ENCODE measurements around the gene TMEM25.
A peak's percentile ranks its signal among the peaks of the same experiment; 100 is the strongest.
"Not testable (repeated sequence)": the region's sequence is repeated elsewhere in the genome, so short reads cannot be mapped to it uniquely, and the experiment has no call there.

TMEM25 gene

DNA sequence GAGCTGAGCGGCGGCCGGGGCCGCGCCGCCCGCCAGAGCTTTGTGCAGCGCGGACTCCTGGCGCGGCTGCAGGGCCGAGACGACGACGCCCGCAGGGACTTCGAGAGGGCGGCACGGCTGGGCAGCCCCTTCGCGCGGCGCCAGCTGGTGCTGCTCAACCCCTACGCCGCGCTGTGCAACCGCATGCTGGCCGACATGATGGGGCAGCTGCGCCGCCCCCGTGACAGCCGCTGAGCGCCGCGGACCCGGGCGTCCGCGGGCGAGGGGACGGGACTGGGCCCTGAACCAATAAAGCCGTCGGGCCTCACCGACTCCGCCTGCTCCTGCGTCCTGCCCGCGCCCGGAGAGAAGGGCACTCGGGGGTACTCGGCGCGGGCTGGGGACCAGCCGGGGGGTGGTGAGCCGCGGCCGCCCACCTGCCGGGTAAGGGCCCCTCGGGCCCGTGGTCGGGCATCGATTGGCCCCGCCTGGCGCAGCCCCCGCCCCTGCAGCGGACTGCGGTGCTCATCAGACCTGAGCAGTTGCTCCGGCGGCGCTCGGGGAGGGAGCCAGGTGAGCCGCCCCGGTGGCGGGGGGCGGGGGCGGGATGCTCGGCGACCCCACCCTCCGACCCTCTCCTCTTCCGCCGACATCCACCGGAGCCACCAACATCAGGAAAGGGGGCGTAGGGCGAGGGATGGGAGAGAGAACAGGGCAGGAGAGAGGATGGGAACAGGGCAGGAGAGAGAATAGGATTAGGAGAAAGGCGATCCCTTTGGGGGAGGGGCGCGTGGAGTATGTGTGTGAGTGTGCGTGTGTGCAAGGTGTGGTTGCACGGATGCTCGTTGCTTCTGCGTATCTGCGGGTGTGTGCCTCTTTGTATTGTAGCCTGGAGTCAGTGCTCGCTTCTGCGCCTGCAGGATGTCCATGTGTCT lies at the start of gene TMEM25:
Gene TMEM25, plus strand, starts transcription at position 510 of the 914 bp plus-strand sequence. CDS start 610 bp downstream, outside the sequence.
- Histone ChIP-seq H3K4me3 (ENCODE audit: low read length) (peak within 1 kb of the TSS; percentile 70), H3K36me3 (ENCODE audit: control insufficient read depth, insufficient read depth, low read length) (no peaks in the 10 kb centered on the region), H3K27me3 (ENCODE audit: control insufficient read depth, insufficient read depth, low read length) (no peaks in the 10 kb centered on the region), H3K27ac (ENCODE audit: low read depth, low read length) (peak within 1 kb of the TSS; percentile 64), H3K9ac (ENCODE audit: low read length) (peak within 1 kb of the TSS; percentile 46), H3K4me1 (ENCODE audit: control insufficient read depth, insufficient read depth, low read length) (peaks cover 8% of the 10 kb centered on the region)

DNA sequence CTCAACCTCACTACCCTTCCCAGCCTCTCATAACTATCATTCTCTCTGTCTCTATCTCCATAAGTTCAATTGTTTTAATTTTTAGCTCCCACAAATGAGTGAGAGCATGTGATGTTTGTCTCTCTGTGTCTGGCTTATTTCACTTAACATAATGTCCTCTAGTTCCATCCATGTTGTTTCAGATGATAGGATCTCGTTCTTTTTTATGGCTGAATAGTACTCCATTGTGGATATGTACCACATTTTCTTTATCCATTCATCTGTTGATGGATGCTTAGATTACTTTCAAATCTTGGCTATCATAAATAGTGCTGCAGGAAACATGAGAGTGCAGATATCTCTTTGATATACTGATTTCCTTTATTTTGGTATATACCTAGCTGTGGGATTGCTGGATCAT lies 49.8 kb upstream of the TMEM25 start:
- H3K9ac ChIP-seq (ENCODE audit: low read length); H3K27ac ChIP-seq (ENCODE audit: low read depth, low read length); H3K4me3 ChIP-seq (ENCODE audit: low read length); H3K27me3 ChIP-seq (ENCODE audit: control insufficient read depth, insufficient read depth, low read length); H3K4me1 ChIP-seq (ENCODE audit: control insufficient read depth, insufficient read depth, low read length): not testable (repeated sequence)
- peaks cover 36% of the 10 kb centered on the region for H3K36me3 ChIP-seq (ENCODE audit: control insufficient read depth, insufficient read depth, low read length)

GRCh38 chr11:118484405-118484804 lies 46.6 kb upstream of the TMEM25 start:
- no peak overlapping the region for H3K9ac ChIP-seq (ENCODE audit: low read length)
- H3K36me3 ChIP-seq (ENCODE audit: control insufficient read depth, insufficient read depth, low read length) = peaks cover 26% of the 10 kb centered on the region
- no peak overlapping the region for H3K27ac ChIP-seq (ENCODE audit: low read depth, low read length)
- no peaks in the 10 kb centered on the region for H3K4me1 ChIP-seq (ENCODE audit: control insufficient read depth, insufficient read depth, low read length)
- no peaks in the 10 kb centered on the region for H3K27me3 ChIP-seq (ENCODE audit: control insufficient read depth, insufficient read depth, low read length)
- no peak overlapping the region for H3K4me3 ChIP-seq (ENCODE audit: low read length)

DNA sequence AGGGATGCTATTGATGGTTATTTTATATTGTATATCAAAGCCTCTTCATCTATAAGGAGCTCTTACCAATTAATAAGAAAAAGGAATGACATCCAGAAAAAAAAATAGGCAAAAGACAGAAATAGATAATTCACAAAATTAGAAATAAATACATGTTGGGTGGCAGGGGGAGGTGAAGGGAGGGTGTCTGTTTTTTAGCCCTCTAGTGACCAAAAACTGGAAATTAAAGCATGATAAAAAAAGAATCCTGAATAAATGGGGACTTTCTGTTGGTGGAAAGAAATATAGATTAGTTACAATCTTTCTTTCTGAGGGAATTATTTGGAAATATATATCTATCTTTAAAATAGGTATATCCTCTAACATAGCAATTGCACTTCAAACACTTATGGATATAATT lies 45.7 kb upstream of the TMEM25 start:
- Histone ChIP-seq H3K4me1 (ENCODE audit: control insufficient read depth, insufficient read depth, low read length) (no peaks in the 10 kb centered on the region), H3K27me3 (ENCODE audit: control insufficient read depth, insufficient read depth, low read length) (no peaks in the 10 kb centered on the region), H3K36me3 (ENCODE audit: control insufficient read depth, insufficient read depth, low read length) (peaks cover 31% of the 10 kb centered on the region), H3K4me3 (ENCODE audit: low read length) (no peak overlapping the region), H3K27ac (ENCODE audit: low read depth, low read length) (no peak overlapping the region), H3K9ac (ENCODE audit: low read length) (no peak overlapping the region)

GRCh38 chr11:118488480-118489109 lies 42.4 kb upstream of the TMEM25 start:
- no peak overlapping the region for H3K27ac ChIP-seq (ENCODE audit: low read depth, low read length)
- H3K4me3 ChIP-seq (ENCODE audit: low read length) = no peak overlapping the region
- H3K4me1 ChIP-seq (ENCODE audit: control insufficient read depth, insufficient read depth, low read length) = no peaks in the 10 kb centered on the region
- no peaks in the 10 kb centered on the region for H3K27me3 ChIP-seq (ENCODE audit: control insufficient read depth, insufficient read depth, low read length)
- H3K36me3 ChIP-seq (ENCODE audit: control insufficient read depth, insufficient read depth, low read length) = peaks cover 27% of the 10 kb centered on the region
- no peak overlapping the region for H3K9ac ChIP-seq (ENCODE audit: low read length)

DNA sequence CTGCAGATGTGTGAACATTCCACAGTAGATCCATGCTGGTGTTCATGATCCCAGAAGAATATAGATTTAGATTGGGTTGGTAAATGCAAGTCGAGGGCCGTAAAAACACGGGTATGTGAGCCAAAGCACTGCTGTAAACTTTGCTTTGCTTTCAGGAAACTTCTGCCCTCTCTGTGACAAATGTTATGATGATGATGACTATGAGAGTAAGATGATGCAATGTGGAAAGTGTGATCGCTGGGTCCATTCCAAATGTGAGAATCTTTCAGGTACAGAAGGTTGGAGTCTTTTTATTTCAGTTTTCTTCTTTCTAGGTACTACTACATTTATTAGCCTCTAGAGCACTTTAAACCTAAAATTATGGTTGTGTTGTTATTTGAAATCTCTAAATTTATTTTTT lies 40.0 kb upstream of the TMEM25 start:
- no peak overlapping the region for H3K27ac ChIP-seq (ENCODE audit: low read depth, low read length)
- H3K9ac ChIP-seq (ENCODE audit: low read length) = no peak overlapping the region
- no peaks in the 10 kb centered on the region for H3K27me3 ChIP-seq (ENCODE audit: control insufficient read depth, insufficient read depth, low read length)
- peaks cover 24% of the 10 kb centered on the region for H3K36me3 ChIP-seq (ENCODE audit: control insufficient read depth, insufficient read depth, low read length)
- no peak overlapping the region for H3K4me3 ChIP-seq (ENCODE audit: low read length)
- no peaks in the 10 kb centered on the region for H3K4me1 ChIP-seq (ENCODE audit: control insufficient read depth, insufficient read depth, low read length)

- peaks cover 33% of the 10 kb centered on the region for H3K36me3 ChIP-seq (ENCODE audit: control insufficient read depth, insufficient read depth, low read length)
- H3K27me3 ChIP-seq (ENCODE audit: control insufficient read depth, insufficient read depth, low read length) = no peaks in the 10 kb centered on the region
- H3K9ac ChIP-seq (ENCODE audit: low read length) = no peak overlapping the region
- H3K4me1 ChIP-seq (ENCODE audit: control insufficient read depth, insufficient read depth, low read length) = no peaks in the 10 kb centered on the region
- no peak overlapping the region for H3K4me3 ChIP-seq (ENCODE audit: low read length)
- H3K27ac ChIP-seq (ENCODE audit: low read depth, low read length) = no peak overlapping the region
Measured at GRCh38 chr11:118497831-118498230, 33.2 kb upstream of the TMEM25 start.

GRCh38 chr11:118503216-118503615 lies 27.8 kb upstream of the TMEM25 start:
- H3K9ac ChIP-seq (ENCODE audit: low read length) = no peak overlapping the region
- no peaks in the 10 kb centered on the region for H3K4me1 ChIP-seq (ENCODE audit: control insufficient read depth, insufficient read depth, low read length)
- no peaks in the 10 kb centered on the region for H3K27me3 ChIP-seq (ENCODE audit: control insufficient read depth, insufficient read depth, low read length)
- no peak overlapping the region for H3K27ac ChIP-seq (ENCODE audit: low read depth, low read length)
- H3K36me3 ChIP-seq (ENCODE audit: control insufficient read depth, insufficient read depth, low read length) = peaks cover 39% of the 10 kb centered on the region
- no peak overlapping the region for H3K4me3 ChIP-seq (ENCODE audit: low read length)

DNA sequence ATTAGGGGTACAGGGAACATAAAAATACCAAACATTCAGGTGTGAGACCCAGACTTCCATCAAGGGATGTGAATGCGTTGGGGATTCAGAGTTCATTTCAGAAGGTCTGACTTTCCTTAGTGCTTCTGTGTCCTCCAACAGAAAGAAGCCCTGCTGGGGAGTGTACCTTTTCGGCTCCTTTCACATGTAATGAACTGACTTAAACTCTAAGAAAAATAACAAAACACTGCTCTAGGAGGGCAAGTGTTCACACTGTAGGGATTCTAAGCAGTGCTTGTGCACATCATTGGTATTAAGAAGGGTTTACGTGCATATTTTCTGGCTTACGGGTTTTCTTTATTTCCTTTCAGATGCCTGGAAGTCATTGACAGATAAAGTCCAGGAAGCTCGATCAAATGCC lies 19.4 kb upstream of the TMEM25 start:
- no peaks in the 10 kb centered on the region for H3K27me3 ChIP-seq (ENCODE audit: control insufficient read depth, insufficient read depth, low read length)
- H3K4me1 ChIP-seq (ENCODE audit: control insufficient read depth, insufficient read depth, low read length) = no peaks in the 10 kb centered on the region
- H3K36me3 ChIP-seq (ENCODE audit: control insufficient read depth, insufficient read depth, low read length) = peaks cover 46% of the 10 kb centered on the region
- no peak overlapping the region for H3K4me3 ChIP-seq (ENCODE audit: low read length)
- no peak overlapping the region for H3K9ac ChIP-seq (ENCODE audit: low read length)
- no peak overlapping the region for H3K27ac ChIP-seq (ENCODE audit: low read depth, low read length)

DNA sequence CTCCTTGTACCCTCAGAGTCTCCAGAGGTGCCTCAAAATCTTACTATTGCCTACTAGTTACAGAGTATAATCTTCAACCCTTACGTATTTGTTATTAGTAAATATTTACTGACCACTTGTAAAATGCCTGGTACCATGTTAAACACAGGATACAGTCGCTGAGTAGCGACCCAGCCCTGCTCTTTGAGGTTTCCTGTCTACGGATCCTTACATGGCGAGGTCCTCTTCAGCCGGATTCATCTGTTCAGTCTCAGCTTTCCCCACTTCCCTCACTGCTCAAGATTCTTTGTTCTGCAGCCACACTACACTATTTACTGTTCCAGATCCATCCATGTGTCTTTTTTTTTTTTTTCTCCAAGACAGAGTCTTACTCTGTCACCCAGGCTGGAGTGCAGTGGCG lies 16.9 kb upstream of the TMEM25 start:
- no peaks in the 10 kb centered on the region for H3K4me1 ChIP-seq (ENCODE audit: control insufficient read depth, insufficient read depth, low read length)
- no peak overlapping the region for H3K4me3 ChIP-seq (ENCODE audit: low read length)
- H3K27me3 ChIP-seq (ENCODE audit: control insufficient read depth, insufficient read depth, low read length) = no peaks in the 10 kb centered on the region
- H3K36me3 ChIP-seq (ENCODE audit: control insufficient read depth, insufficient read depth, low read length) = peaks cover 41% of the 10 kb centered on the region
- no peak overlapping the region for H3K9ac ChIP-seq (ENCODE audit: low read length)
- H3K27ac ChIP-seq (ENCODE audit: low read depth, low read length) = no peak overlapping the region

- Histone ChIP-seq H3K4me3 (ENCODE audit: low read length) (no peak overlapping the region), H3K4me1 (ENCODE audit: control insufficient read depth, insufficient read depth, low read length) (no peaks in the 10 kb centered on the region), H3K36me3 (ENCODE audit: control insufficient read depth, insufficient read depth, low read length) (peaks cover 46% of the 10 kb centered on the region), H3K9ac (ENCODE audit: low read length) (no peak overlapping the region), H3K27me3 (ENCODE audit: control insufficient read depth, insufficient read depth, low read length) (no peaks in the 10 kb centered on the region), H3K27ac (ENCODE audit: low read depth, low read length) (no peak overlapping the region)
Measured at GRCh38 chr11:118519549-118519948, 11.4 kb upstream of the TMEM25 start.

DNA sequence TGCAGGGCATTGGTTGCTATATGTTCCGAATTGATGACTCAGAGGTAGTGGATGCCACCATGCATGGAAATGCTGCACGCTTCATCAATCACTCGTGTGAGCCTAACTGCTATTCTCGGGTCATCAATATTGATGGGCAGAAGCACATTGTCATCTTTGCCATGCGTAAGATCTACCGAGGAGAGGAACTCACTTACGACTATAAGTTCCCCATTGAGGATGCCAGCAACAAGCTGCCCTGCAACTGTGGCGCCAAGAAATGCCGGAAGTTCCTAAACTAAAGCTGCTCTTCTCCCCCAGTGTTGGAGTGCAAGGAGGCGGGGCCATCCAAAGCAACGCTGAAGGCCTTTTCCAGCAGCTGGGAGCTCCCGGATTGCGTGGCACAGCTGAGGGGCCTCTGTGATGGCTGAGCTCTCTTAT lies 9.1 kb upstream of the TMEM25 start:
- Histone ChIP-seq H3K4me1 (ENCODE audit: control insufficient read depth, insufficient read depth, low read length) (no peaks in the 10 kb centered on the region), H3K9ac (ENCODE audit: low read length) (no peak overlapping the region), H3K27me3 (ENCODE audit: control insufficient read depth, insufficient read depth, low read length) (no peaks in the 10 kb centered on the region), H3K27ac (ENCODE audit: low read depth, low read length) (no peak overlapping the region), H3K36me3 (ENCODE audit: control insufficient read depth, insufficient read depth, low read length) (peaks cover 32% of the 10 kb centered on the region), H3K4me3 (ENCODE audit: low read length) (no peak overlapping the region)

Data from rectal smooth muscle tissue (tissue), 1 donor.